ENCODE results near the gene ZGPAT. TPM values are rescaled to one million over a fixed set of nuclear protein-coding genes. Genes with fewer than 3 reads are reported as not detected.

Gene ZGPAT
- total and polyA plus RNA-seq, 10 of the 15 experiments (the other 5 are each of a cell fraction or from before 2014, with no cell fraction given), result 0.58 to 52.9 (median 18.0) TPM

- TF ChIP-seq PBX3 (IDR thresholded peaks at IDR 0.05; ENCODE audit: insufficient replicate concordance, low read depth, low read length) (no peak), CEBPZ (IDR thresholded peaks at IDR 0.05; ENCODE audit: low read depth, low read length) (no peak), RELA (IDR thresholded peaks at IDR 0.05; ENCODE audit: borderline replicate concordance, partially characterized antibody) (peak; percentile 90), STAT1 (conservative IDR thresholded peaks at IDR 0.05) (no peak), CTCF (IDR thresholded peaks at IDR 0.05 in 2 of 3, conservative IDR thresholded peaks at IDR 0.05 in 1 of 3; ENCODE audit: control insufficient read depth in 2 of 3, extremely low read depth in 1 of 3, insufficient read depth in 1 of 3, low read depth in 3 of 3, low read length in 3 of 3) (no peak), CHD1 (IDR thresholded peaks at IDR 0.05; ENCODE audit: low read depth, low read length) (no peak), SUZ12 (IDR thresholded peaks at IDR 0.05; ENCODE audit: unreplicated experiment) (no peak), MTA2 (IDR thresholded peaks at IDR 0.05; ENCODE audit: low read depth) (no peak), CBX5 (IDR thresholded peaks at IDR 0.05; ENCODE audit: low read depth) (no peak), NFXL1 (IDR thresholded peaks at IDR 0.05; ENCODE audit: borderline replicate concordance) (no peak), IRF3 (IDR thresholded peaks at IDR 0.05) (no peak), ZBTB33 (IDR thresholded peaks at IDR 0.05) (no peak), RAD51 (IDR thresholded peaks at IDR 0.05) (no peak), ZBTB4 (CRISPR knock-in tag; IDR thresholded peaks at IDR 0.05) (no peak), SMAD5 (IDR thresholded peaks at IDR 0.05; ENCODE audit: low read depth) (no peak)
These were observed 8.9 kb upstream of the ZGPAT start (continued) for GRCh38 chr20:63698739-63699465.

Measured in GM12878 (cell line).